Fibroblast of the aortic adventitia (primary cell): ENCODE measurements around the gene TEX29. TPM values are rescaled to one million over a fixed set of nuclear protein-coding genes. Genes with fewer than 3 reads are reported as not detected.

Source experiments
- DNase-seq: peaks from one replicate; pipeline ENCODE4 v3.0.0-alpha.2; 2010; ENCODE audit warnings: low read depth
- H3K4me3 ChIP-seq: 2 replicates; pipeline ENCODE4 v1.5.1; 2011; ENCODE audit warnings: low read depth, mild to moderate bottlenecking, control low read depth, low read length, moderate library complexity
- total RNA-seq: library from RNA; depleted of rRNA; stranded (reverse); fragments of >200 nt; gene quantifications from 2 replicates; pipeline ENCODE4 v1.2.3, GENCODE V29; 2012; ENCODE audit warnings: low replicate concordance
- TF ChIP-seq, protein P1 (sequence below): IDR thresholded peaks from 2 replicates; pipeline ENCODE4 v1.5.1; 2011; ENCODE audit warnings: mild to moderate bottlenecking, low read length, control low read depth, inconsistent platforms; ENCODE audit not compliant: insufficient read depth

The TEX29 gene
- total RNA-seq, 1 donor = not detected

DNA sequence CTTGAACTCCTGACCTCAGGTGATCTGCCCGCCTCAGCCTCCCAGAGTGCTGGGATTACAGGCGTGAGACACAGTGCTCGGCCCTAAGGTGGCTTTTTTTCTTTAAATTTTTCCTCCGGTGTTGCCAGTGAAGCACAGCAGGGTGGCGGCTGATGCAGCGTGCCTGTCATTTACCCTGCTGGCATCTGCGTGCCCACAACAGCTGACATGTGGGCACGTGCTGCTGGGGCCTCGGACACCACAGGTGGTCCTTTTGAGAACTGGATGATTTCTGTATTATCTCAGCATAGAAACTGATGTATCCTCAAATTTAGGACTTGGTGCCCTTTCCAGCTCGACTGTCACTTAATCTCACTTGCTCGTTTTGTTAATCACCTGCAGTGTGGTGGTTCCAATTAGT, 31.2 kb upstream of the TEX29 start:
- no peak for DNase-seq
- TF ChIP-seq, protein P1, sequence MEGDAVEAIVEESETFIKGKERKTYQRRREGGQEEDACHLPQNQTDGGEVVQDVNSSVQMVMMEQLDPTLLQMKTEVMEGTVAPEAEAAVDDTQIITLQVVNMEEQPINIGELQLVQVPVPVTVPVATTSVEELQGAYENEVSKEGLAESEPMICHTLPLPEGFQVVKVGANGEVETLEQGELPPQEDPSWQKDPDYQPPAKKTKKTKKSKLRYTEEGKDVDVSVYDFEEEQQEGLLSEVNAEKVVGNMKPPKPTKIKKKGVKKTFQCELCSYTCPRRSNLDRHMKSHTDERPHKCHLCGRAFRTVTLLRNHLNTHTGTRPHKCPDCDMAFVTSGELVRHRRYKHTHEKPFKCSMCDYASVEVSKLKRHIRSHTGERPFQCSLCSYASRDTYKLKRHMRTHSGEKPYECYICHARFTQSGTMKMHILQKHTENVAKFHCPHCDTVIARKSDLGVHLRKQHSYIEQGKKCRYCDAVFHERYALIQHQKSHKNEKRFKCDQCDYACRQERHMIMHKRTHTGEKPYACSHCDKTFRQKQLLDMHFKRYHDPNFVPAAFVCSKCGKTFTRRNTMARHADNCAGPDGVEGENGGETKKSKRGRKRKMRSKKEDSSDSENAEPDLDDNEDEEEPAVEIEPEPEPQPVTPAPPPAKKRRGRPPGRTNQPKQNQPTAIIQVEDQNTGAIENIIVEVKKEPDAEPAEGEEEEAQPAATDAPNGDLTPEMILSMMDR = no peak
- no peak overlapping the region for H3K4me3 ChIP-seq

DNA sequence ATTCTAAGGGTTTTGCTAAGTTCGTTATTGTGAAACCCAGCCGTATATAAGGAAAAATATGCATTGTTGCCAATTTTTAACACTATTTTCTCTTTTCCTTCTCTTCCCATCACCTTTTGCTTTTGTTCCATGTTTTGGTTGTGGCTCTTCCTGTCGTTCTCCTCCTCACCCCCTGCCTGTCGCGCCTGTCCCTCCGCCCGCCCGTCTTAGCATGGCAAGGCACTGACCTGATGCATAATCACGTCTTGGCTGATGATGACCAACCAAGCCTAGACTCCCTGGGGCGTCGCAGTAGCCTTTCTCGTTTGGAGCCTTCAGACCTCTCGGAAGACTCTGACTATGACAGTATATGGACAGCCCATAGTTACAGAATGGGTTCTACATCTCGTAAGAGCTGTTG, 28.5 kb upstream of the TEX29 start:
- TF ChIP-seq, protein P1 = no peak
- no peak overlapping the region for H3K4me3 ChIP-seq
- no peak for DNase-seq

DNA sequence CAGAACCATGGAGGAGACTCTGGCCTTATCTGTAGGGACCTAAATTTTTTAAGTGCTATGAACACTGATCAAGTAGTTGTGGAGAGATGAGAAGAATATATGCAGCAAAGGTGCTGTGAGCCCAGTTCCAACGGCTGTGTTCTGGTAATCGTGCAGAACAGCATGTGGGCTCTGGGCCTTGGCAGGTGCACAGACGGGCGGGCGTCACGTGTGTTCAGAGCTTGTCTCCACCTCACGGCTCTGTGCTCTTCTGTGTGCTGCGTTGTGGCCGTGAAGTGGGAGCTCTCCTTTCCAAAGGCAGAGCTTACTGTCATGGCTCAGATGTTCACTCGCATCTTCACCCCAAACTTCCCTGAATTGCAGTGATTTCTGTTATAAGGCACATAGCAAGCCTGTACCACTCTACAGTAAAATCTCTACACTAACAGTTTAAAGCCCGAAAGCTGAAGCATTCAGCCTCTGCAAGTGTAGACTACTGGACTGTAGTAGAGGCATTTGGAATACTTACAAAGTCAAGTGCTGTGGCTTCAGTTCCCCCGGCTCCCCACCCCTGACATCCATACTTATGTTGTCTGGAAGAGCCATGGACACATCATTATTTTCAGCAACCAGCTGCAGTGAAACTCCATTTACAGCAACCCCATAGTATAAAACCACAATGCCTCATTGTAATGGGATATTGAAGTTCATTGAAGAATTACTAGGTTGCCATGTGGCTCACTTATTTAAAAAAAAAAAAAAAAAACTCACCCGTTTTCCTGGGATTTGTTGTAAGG, 27.5 kb upstream of the TEX29 start:
- TF ChIP-seq, protein P1 = no peak
- no peak overlapping the region for H3K4me3 ChIP-seq
- DNase-seq = no peak

DNA sequence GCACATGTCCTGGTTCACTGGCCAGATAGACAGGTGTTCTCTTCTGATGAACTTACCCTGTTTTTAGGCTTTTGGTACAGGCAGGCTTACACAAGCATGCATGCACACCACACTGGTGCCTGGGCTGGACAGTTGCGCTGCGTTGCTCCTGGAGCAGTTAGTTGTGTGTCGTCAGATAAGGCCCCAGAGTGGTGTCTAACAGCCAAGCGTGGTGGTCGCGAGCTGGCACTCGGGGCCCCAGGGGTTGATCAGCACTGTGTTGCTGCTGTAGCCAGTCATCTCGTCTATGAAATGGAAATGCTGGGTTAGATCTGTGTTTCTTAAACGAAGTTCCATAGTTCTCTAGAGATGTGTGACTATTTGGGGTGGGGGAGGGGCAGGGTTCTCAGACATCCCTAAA, 24.6 kb upstream of the TEX29 start:
- H3K4me3 ChIP-seq = no peak overlapping the region
- DNase-seq = no peak
- TF ChIP-seq, protein P1 = no peak

DNA sequence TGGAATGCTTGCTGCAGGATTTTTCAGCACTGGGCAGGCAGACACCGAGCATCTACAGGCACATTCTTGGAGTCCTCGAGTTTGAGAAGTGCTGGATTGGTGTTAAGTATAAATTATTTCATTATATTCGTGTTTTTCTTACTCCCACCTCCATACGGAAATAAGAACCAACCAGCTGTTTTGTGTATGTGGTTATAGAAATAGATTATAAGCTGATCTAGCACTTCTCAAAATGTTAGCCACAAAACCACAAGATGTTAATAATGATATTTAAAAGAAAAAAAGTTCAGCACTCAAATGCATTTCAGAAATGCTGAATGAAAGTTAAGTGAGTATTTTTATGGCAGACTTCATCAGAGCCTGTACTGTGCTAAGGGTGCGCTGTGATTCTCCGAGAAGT, 24.0 kb upstream of the TEX29 start:
- no peak for DNase-seq
- H3K4me3 ChIP-seq = no peak overlapping the region
- TF ChIP-seq, protein P1 = no peak

DNA sequence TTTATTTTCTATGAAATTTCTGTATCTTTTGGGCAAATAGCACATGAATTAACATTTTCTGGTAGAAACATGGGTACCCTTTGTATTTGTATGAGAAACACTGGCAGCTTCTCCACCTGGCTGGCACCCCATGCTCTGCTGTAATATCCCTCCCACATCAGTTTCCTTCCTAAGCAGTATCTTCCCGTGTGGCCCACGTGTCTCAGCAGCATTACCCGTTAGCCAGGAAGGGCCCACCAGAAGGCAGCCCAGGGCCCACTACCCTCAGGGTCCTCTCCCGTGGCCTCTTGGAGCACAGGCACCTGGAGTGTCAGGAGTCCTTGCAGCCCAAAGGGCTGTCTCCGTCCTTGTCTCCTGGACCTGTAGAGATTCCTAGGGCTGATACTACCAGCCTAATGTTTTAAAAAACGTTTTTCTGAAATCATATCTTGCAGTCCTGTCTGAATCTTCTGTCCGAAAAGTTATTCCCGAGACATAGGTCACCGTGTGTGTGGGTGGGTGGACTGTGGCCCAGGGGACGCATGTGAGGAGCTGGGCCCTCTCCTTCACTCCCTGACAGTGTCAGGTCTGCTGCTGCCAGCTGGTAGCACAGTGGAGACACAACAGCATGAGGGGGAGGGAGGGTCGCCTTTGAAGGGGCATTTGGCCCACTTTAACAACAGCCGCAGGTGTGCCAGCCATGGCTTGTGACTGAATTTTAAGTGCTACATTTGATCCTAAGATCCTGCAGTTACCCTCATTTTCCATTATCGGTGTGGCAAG, 22.0 kb upstream of the TEX29 start:
- TF ChIP-seq, protein P1 = no peak
- DNase-seq = no peak
- no peak overlapping the region for H3K4me3 ChIP-seq
